Measurements from ENCODE around the gene AGAP2. TPM values are rescaled to one million over a fixed set of nuclear protein-coding genes. Genes with fewer than 3 reads are reported as not detected.
A peak's percentile ranks its signal among the peaks of the same experiment; 100 is the strongest.

AGAP2 gene
- total RNA-seq, 1 experiment from 2014 or later = 0.19 TPM

GRCh38 chr12:57724936-57725740, 13.4 kb downstream of the AGAP2 start:
- TF ChIP-seq CTCF (IDR thresholded peaks at IDR 0.05; ENCODE audit: unreplicated experiment) = no peak
- H3K4me1 Mint-ChIP-seq (ENCODE audit: insufficient read depth, unreplicated experiment) = no peaks in the 10 kb centered on the region
- no peak for DNase-seq (ENCODE audit: unreplicated experiment)
- POLR2A ChIA-PET = interaction anchor here (0.6 to 2.7 kb wide), 12 partner anchors 11 to 142 kb away, joined by 3 to 17 read pairs (median 6); partner anchors contain the start of genes OS9, PIP4K2C, TSFM and TSPAN31
- H3K27ac Mint-ChIP-seq (ENCODE audit: low read depth, unreplicated experiment) = peak overlapping the region; percentile 83
- BruUV-seq (replicated peaks) = no TSS peak
- peak overlapping the region; percentile 82 for H3K4me3 Mint-ChIP-seq (ENCODE audit: unreplicated experiment)
- peaks cover 6% of the 10 kb centered on the region for H3K36me3 Mint-ChIP-seq (ENCODE audit: insufficient read depth, unreplicated experiment)
- H3K27me3 Mint-ChIP-seq (ENCODE audit: insufficient read depth, unreplicated experiment) = no peaks in the 10 kb centered on the region
- no peaks in the 10 kb centered on the region for H3K9me3 Mint-ChIP-seq (ENCODE audit: unreplicated experiment)
- CTCF ChIA-PET = interaction anchor here (0.9 to 4.3 kb wide), 16 partner anchors 8 to 179 kb away, joined by 3 to 43 read pairs (median 6); partner anchors contain the start of genes CDK4 and OS9
- intact Hi-C loops (cut with micrococcal nuclease) = no loop called here

- H3K27ac Mint-ChIP-seq (ENCODE audit: low read depth, unreplicated experiment) = no peak overlapping the region
- intact Hi-C loops (cut with micrococcal nuclease) = no loop called here
- H3K27me3 Mint-ChIP-seq (ENCODE audit: insufficient read depth, unreplicated experiment) = no peaks in the 10 kb centered on the region
- CTCF ChIA-PET = interaction anchor here (1.0 to 4.3 kb wide), 3 partner anchors 12 to 141 kb away, joined by 4 to 43 read pairs (median 17); no protein-coding TSS in a partner anchor
- DNase-seq (ENCODE audit: unreplicated experiment) = no peak
- no TSS peak for BruUV-seq (replicated peaks)
- peaks cover 14% of the 10 kb centered on the region for H3K36me3 Mint-ChIP-seq (ENCODE audit: insufficient read depth, unreplicated experiment)
- TF ChIP-seq CTCF (IDR thresholded peaks at IDR 0.05; ENCODE audit: unreplicated experiment) = no peak
- POLR2A ChIA-PET = interaction anchor here (1.5 kb wide), 1 partner anchor 11 kb away, joined by 5 read pairs; no protein-coding TSS in a partner anchor
- no peaks in the 10 kb centered on the region for H3K4me1 Mint-ChIP-seq (ENCODE audit: insufficient read depth, unreplicated experiment)
- H3K9me3 Mint-ChIP-seq (ENCODE audit: unreplicated experiment) = no peaks in the 10 kb centered on the region
- H3K4me3 Mint-ChIP-seq (ENCODE audit: unreplicated experiment) = peak overlapping the region; percentile 82
These were observed 14.3 kb downstream of the AGAP2 start for GRCh38 chr12:57724003-57724935.

- Mint-ChIP-seq H3K4me3 (ENCODE audit: unreplicated experiment) (no peak overlapping the region), H3K27ac (ENCODE audit: low read depth, unreplicated experiment) (no peak overlapping the region), H3K27me3 (ENCODE audit: insufficient read depth, unreplicated experiment) (no peaks in the 10 kb centered on the region), H3K9me3 (ENCODE audit: unreplicated experiment) (no peaks in the 10 kb centered on the region), H3K4me1 (ENCODE audit: insufficient read depth, unreplicated experiment) (no peaks in the 10 kb centered on the region), H3K36me3 (ENCODE audit: insufficient read depth, unreplicated experiment) (peaks cover 21% of the 10 kb centered on the region)
- intact Hi-C loops (cut with micrococcal nuclease) = no loop called here
- ChIA-PET POLR2A (no interaction called here), CTCF (interaction anchor here (1.0 to 4.3 kb wide), 3 partner anchors 13 to 141 kb away, joined by 4 to 43 read pairs (median 17); no protein-coding TSS in a partner anchor)
- TF ChIP-seq CTCF (IDR thresholded peaks at IDR 0.05; ENCODE audit: unreplicated experiment) = no peak
- no peak for DNase-seq (ENCODE audit: unreplicated experiment)
- no TSS peak for BruUV-seq (replicated peaks)
These were observed 14.9 kb downstream of the AGAP2 start for GRCh38 chr12:57723630-57723962.

All from MCF 10A (cell line).